AG10803 (cell line): ENCODE results near the gene CERS6.

Experiments used
- DNase-seq: peaks from one replicate; pipeline ENCODE4 v3.0.0; 2010; ENCODE audit warnings: low read depth
- H3K4me3 ChIP-seq: 2 replicates; pipeline ENCODE4 v1.5.1; 2011; ENCODE audit warnings: mild to moderate bottlenecking, low read length, control low read depth
- CTCF ChIP-seq: conservative IDR thresholded peaks from 2 replicates; pipeline ENCODE4 v1.5.1; 2011; ENCODE audit warnings: mild to moderate bottlenecking, low read length, control low read depth, inconsistent platforms

CERS6 gene

DNA sequence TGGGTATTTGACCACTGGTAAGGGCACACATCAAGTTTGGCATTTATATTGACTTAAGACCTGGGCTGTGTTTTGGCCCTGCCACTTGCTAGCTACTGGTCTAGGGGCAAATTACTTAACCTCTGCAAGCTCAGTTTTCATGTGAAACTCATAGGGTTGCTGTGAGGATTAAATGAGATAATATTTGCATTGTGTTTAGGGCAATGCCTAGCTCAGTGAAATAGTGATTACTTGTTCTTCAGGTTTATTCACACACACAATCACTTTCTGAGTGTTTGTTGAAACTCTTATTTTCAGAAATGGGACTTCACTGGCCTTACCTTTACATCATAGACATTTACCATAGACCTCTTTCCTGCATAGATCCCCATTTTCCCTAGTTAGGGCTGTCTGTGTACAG lies 12.3 kb downstream of the CERS6 start:
- no peak for DNase-seq
- no peak overlapping the region for H3K4me3 ChIP-seq
- no peak for TF ChIP-seq CTCF

DNA sequence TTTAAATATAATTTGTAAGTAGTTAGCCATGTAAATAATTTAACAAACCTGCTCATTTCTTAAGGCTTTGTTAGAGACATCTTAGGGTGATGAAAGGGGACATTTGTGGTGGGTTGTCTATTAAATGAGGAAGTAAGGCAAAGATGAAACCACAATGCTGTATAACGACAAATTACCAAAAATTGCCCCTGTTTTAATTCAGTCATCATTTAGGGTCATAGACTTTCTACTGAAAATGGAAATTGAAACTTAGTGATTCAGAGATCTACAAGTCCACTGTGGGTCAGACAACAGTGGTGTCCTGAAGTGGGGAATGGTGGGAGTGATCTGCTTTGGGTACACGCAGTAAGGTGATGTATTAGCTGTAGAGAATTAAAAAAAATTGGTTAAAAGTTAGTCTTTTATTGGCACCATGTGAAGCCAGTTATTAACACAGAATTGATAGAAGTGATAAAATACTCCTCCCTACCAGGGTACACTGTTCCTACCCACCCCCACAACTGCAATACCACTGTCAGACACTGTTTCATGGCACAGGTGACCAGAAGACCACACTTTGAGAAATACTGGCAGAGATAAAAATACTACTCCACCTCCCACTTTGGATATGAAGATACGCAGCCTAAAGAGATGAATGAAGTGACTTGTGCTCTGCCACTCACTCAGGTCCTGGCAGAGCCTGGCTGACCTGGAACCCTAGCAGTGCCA lies 13.4 kb downstream of the CERS6 start:
- DNase-seq = no peak
- TF ChIP-seq CTCF = no peak
- H3K4me3 ChIP-seq = no peak overlapping the region

DNA sequence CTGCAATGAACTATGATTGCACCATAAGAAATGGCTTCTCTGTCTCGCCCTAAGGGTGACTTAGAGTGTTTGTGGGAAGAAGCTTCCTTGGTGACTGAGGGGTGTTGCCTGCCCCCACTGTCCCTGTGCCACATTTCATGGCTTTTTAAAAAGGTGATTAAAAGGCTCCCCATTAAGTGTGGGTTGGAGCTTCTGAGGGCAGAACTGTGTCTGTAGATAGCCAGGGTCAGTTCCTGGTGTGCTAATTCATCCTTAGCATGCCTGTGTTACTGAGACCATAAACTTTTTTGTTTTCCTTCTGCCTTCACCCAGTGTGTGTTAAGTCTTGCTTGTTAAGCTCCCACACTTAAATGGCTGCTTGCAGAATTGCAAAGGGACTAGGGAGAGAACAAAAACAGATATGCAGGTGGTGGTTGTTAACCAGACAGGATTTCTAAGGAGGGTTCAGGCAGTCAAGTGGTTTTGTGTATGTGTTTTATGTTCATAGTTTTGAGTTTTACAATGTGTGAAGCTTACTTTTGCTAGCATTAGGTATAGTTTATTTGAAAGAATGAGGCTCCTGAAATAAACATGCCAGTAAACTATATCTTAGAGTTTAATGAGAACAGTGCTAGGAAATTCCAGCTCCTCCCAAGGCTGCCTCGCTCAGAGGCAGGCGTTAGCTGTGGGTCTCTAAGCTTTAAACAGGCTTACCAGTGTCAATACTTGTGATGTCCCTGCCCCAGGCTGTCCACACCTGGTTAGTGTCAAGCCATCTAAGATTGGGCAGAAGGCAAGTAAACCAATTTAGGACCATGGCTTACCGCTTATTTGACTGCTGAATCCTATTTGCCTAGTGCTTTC lies 14.5 kb downstream of the CERS6 start:
- TF ChIP-seq CTCF = no peak
- no peak overlapping the region for H3K4me3 ChIP-seq
- no peak for DNase-seq

DNA sequence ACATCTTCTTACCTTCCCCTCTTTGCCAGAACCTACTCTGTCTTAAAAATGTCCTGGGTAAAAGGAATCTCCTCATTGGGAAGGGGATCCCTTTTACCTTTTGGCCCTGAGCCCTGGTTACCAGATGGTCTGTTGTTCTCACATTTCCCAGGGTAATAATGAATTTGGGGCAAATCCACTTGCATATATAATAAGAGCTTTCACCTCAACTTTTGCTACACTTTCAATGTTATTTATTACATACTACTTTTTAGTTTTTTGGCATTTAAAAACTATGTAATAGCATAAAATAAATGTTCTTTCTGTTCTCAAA lies 15.0 kb downstream of the CERS6 start:
- TF ChIP-seq CTCF = no peak
- no peak overlapping the region for H3K4me3 ChIP-seq
- no peak for DNase-seq

DNA sequence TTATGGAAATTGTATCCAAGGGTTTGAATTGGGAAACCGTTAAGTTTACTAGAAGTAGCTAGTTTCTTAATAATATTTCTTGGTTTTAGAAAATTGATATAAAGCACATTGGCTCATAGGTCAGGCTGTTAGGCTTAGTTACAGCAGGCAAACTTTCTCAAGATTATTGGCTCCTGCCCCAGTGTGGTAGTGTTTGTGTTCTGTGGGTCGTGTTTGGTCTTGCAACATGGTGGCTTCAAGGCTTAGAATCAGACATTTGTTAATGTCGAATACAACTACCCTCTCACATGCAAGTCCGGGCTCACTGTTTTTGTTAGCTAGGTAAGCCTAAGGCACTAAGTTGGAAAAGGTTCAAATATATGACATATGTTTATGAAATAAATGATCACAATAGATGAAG lies 19.6 kb downstream of the CERS6 start:
- TF ChIP-seq CTCF = no peak
- DNase-seq = no peak
- H3K4me3 ChIP-seq = no peak overlapping the region

DNA sequence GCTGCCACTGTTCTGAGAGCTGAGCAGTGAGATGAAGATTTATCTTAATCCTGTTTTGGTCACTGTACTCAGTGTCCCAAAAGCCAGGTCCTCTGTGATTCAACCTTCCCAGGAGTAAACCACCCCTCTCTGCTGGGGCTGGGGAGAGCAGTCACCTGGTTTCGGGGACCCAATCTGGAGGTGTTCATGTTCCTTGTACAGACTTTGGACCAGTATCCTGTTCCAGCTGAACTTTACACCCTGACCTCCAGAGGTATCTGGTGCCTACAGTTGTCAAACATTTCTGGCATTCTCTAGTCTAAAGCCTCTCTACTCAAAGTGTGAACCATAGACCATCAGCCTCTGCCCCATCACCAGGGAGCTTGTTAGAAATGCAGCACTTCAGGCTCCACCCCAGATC lies 22.1 kb downstream of the CERS6 start:
- no peak for TF ChIP-seq CTCF
- no peak overlapping the region for H3K4me3 ChIP-seq
- DNase-seq = no peak

GRCh38 chr2:168480356-168480755 lies 24.3 kb downstream of the CERS6 start:
- no peak for TF ChIP-seq CTCF
- H3K4me3 ChIP-seq = no peak overlapping the region
- no peak for DNase-seq
